SW 1271 (cell line): ENCODE measurements around the gene FREM1.

Experiments used
- DNase-seq, 2 experiments: peaks; one replicate each; lab custom pipeline; 2025; lab: John Stamatoyannopoulos, UW

FREM1 gene

GRCh38 chr9:14756291-14756690, 153.9 kb downstream of the FREM1 start:
- DNase-seq: no peak

GRCh38 chr9:14752871-14753270, 157.4 kb downstream of the FREM1 start:
- DNase-seq: no peak

- DNase-seq: no peak
Measured at GRCh38 chr9:14752271-14752670, 158.0 kb downstream of the FREM1 start.

DNA sequence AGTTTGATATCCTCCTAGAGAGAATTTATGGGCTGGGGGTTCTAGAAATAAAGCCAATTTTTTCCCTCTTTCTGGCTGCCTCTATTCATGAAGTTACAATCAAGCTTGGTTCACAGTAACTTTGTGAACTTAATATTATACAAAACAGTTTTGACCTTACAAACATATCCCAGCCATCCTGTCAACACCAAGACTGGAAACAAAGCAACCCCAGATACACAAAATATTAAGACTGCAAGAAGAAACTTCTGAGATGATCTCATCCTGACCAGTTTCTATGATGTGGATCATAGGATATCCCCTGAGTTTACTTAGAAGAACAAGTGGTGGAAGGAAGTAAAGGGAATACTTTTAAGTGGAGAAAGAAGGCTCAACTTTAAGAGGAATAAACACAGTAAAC, 159.4 kb downstream of the FREM1 start:
- no peak for DNase-seq

- no peak for DNase-seq
Measured at GRCh38 chr9:14749741-14750211, 160.5 kb downstream of the FREM1 start.

- no peak for DNase-seq
Measured at GRCh38 chr9:14748373-14748772, 161.9 kb downstream of the FREM1 start.

GRCh38 chr9:14747111-14747510, 163.1 kb downstream of the FREM1 start:
- DNase-seq: no peak

- DNase-seq: no peak
Measured at GRCh38 chr9:14746626-14747025, 163.6 kb downstream of the FREM1 start.

DNA sequence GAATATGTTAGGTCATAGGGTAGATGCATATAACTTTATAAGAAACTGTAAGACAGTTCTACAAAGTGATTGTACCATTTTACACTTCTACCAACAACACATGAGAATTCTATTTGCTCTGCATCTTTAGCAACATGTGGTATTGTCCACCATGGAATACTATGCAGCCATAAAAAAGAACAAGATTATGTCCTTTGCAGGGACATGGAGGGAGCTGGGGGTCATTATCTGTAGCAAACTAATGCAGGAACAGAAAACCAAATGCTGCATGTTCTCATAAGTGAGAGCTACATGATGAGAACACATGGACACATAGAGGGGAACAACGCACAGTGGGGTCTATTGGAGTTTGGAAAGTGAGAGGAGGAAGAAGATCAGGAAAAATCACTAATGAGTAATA, 165.5 kb downstream of the FREM1 start:
- no peak for DNase-seq

DNA sequence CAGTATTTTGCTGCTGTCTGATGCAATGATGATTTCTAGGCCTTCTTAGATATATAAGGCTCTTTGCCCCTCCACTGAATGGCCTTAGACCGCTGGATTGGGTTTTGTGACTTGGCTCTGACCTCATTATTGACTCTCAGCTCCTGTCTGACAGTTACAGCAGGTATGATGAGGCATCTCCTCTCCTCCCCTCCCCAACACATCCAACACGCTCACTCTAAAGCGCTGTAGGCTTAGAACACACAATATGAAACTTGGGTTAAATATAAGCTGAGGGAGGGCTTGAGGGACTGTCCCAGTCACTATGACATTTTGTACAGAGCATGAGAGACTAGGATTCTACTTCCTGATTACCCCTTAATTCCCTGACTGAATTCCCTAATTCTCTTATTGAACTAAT, 168.9 kb downstream of the FREM1 start:
- DNase-seq: no peak

- DNase-seq: no peak
Measured at GRCh38 chr9:14733133-14733532, 177.1 kb downstream of the FREM1 start.

- no peak for DNase-seq
Measured at GRCh38 chr9:14731294-14731981, 178.8 kb downstream of the FREM1 start.

DNA sequence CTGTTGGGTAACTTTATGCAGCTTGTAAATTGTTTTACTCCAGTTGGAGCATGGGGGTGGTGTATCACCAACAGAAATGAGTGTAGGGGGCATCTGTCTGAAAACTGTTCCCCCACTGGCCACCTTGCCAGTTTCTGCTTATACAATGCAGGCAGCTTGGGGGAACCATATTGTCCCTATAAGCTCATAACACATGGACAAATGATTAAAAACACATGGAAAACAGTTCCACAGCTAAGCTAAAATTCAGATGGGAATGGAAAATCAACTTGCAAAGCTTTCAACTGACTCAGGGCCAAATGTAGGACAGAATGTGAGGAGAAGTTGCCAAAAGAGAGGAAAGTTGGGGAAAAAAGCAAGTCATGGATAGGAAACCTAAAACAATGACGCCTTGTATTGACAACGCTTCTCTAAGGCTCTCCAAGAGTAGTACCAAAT, 179.7 kb downstream of the FREM1 start:
- no peak for DNase-seq

DNA sequence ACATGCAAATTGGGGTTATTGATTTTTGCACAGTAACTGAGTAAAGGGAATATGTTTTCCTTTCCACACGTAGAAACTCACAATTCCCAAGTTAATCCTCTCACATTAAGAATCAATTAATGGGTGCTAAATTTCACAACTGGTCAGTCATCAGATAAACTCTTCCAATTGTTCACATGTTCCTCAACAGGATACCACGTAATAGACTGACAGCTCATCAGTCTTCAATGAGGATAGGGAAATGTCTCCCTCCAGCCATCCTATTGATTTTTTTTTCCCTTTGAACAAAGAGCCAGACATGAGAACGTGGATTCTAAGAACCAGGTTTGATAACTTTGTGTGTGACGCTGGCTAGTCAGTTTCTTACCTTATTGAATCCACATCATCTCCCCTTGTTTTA, 186.9 kb downstream of the FREM1 start:
- DNase-seq: no peak

DNA sequence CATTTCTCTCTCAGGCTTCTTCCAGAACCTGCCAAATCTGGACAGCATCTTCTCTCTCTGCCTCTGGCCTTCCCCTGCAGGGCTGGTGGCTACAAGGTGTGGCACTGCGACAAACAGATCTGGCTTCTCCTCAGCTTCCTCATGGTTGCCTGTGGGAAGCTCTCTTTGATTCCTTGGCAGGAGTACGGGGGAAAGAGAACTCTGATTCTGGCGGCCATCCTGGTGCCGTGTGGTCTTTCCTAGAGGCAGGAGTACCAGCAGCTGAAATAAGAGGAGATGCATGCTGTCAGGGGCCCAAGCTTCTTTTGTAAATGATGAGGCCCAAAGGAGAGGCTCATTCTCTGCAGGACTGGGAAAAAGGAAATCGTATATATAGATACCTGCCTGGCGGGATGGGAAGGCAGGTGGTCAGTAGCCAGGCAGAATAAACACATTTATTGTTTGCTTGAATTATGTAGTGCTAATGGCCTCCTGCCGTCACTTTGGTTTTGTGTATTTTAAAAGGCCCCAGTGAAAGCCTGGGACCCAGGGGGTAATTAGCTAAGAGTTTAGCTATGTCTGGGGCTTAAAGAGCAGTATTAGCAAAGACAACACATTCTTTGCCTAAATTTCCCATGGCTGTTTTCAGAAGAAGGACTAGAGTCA, 187.7 kb downstream of the FREM1 start, which contains the start of gene CER1:
CER1 (minus strand) TSS at position 343 of the 645 bp plus-strand sequence; CDS start at position 282, 61 bp downstream.
- DNase-seq: no peak

- no peak for DNase-seq
Measured at GRCh38 chr9:14719231-14719923, 190.9 kb downstream of the FREM1 start.

DNA sequence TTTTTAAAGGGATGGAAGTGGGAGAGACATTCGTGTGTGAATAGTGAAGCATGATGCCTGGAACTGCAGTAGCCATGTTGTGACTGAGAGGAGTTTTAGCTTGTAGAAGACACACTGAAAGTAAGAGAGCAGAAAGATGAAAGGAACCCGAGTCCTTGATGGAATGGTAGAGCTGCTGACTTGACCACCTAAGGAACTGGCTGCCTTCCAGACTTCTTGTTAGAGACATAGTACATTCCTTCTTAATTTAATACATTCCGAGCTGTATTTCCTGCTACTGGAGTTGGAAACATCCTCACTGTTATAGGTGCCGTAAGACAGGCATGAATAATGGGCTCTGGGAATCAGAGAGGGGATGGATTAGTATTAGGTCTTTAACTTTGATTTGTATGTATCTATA, 195.1 kb downstream of the FREM1 start:
- DNase-seq: no peak

DNA sequence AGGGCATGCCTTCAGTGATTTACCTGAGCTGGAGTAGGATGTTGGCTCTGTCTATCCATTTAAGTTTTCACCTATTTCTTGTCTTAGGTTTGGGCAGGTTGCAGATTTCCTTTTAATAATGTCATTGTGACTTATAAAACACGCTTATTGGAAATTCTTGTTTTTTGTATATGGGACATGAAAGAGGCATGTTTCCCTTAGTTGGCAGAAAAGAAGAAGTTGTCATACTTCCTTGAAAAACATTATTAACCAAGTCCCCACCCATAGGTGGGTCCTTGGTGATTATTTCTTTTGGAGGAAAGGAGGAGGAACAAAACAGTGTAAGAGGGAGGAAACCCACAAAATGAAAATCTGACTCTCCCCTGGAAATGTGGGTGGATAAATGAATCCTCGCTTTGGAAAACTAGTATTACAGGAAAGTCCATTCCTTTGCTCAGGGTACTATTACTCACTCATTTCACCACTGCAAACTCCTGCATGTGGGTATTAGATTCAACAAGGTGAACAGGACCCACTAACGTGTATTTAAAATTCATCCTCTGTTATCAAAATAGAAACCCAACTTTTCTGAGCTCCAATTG, 197.0 kb downstream of the FREM1 start:
- DNase-seq: no peak

DNA sequence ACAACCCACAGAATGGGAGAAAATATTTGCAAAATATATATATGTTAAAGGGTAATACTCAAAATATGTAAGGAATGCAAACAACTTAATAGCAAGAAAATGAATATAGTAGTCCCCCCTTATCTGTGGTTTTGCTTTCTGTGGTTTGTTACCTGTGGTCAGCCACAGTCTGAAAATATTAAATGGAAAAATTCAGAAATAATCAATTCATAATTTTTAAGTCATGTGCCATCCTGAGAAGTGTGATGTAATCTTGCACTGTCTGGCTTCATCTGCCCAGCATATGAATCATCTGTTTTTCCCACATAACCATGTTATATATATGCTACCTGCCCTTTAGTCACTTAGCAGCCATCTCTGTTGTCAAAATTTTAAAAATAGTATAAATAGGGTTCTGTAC, 199.4 kb downstream of the FREM1 start:
- DNase-seq: no peak

- no peak for DNase-seq
Measured at GRCh38 chr9:14706530-14707140, 203.6 kb downstream of the FREM1 start.

DNA sequence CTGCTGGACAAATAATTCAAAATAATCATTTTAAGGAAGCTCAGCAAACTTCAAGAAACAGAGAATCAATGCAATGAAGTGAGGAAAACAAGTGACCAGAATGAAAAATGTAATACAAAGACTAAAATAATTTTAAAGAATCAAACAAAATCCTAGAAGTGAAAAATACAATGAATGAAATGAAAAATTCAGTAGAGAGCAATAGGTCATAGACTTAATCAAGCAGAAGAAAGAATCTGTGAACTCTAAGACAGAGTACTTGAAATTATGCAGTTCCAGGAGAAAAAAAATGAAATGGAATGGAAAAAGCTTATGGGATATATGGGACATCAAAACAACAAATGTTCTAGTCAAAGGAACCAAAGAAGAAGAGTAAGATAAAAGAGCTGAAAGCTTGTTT, 205.1 kb downstream of the FREM1 start:
- DNase-seq: no peak

DNA sequence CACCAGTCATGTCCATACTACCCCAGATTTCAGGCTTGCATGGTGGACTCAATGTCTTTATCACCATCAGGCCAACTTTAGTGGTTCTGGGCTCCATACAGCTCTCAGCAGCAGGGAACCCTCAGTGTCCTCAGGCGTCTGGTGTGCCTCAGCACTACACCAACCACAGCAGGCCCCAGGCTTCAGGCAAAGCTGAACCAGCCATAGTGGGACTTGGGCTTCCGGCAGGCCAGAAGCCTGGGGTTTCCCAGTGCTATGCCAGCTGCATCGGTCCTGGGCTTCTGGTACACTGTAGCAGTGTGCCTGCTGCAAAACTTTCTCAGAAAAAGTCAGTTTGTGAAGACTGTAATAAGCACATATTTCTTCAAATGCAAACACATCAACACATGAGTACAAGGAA, 205.9 kb downstream of the FREM1 start:
- no peak for DNase-seq
